B cell (primary cell): ENCODE data around the gene MMS19. TPM values are rescaled to one million over a fixed set of nuclear protein-coding genes. Genes with fewer than 3 reads are reported as not detected.

ENCODE experiments used
- ATAC-seq: fragments of 200-7000 bp; cut with Tn5 transposase; one replicate; pipeline ENCODE4 v1.10.0; 2021; ENCODE audit warnings: low read depth, mild to moderate bottlenecking, moderate number of reproducible peaks, moderate library complexity
- CTCF ChIA-PET: fragments of 350-600 bp; sonication (Branson Sonifier 250); formaldehyde crosslinking; loops from one replicate; lab custom pipeline; 2021; ENCODE audit warnings: antibody characterized with exemption, inconsistent platforms; lab: Charles Lee
- POLR2A ChIA-PET: fragments of 350-600 bp; sonication (Branson Sonifier 250); formaldehyde crosslinking; loops from one replicate; lab custom pipeline; 2021; ENCODE audit warnings: antibody characterized with exemption; lab: Charles Lee
- DNase-seq: peaks from one replicate; pipeline ENCODE4 v3.0.0; 2013
- H2AFZ ChIP-seq: 2 replicates; pipeline ENCODE4 v1.6.1; 2012; ENCODE audit warnings: mild to moderate bottlenecking, low read depth, low read length; ENCODE audit not compliant: insufficient read depth, poor library complexity, severe bottlenecking
- H3K27ac ChIP-seq, 2 donors: 1 replicate in 1 of 2; 2 replicates in 1 of 2; pipeline ENCODE4 v1.5.1; 2012 to 2013; ENCODE audit warnings: low read length in 2 of 2, mild to moderate bottlenecking in 2 of 2, moderate library complexity in 1 of 2
- H3K27me3 ChIP-seq, 4 experiments: fragments of 200-600 bp in 1 of 4; sonication (generic) in 1 of 4; replicated peaks in 1 of 4; 1 replicate in 2 of 4; 2 replicates in 2 of 4; pipeline versions ENCODE4 v1.6.1 to v1.7.0; 2013 to 2016; ENCODE audit warnings: low read length in 3 of 4, mild to moderate bottlenecking in 2 of 4, mixed read lengths in 1 of 4, moderate library complexity in 1 of 4; ENCODE audit not compliant: insufficient read depth in 4 of 4, control insufficient read depth in 3 of 4; ENCODE audit errors: control extremely low read depth in 1 of 4
- H3K36me3 ChIP-seq, 2 experiments: replicated peaks in 1 of 2; 1 replicate in 1 of 2; 2 replicates in 1 of 2; pipeline versions ENCODE4 v1.6.1 to v1.7.1; 2013; ENCODE audit warnings: low read length in 1 of 2; ENCODE audit not compliant: insufficient read depth in 2 of 2, control insufficient read depth in 1 of 2; ENCODE audit errors: control extremely low read depth in 1 of 2, extremely low read depth in 1 of 2
- H3K4me1 ChIP-seq, 2 donors: fragments of 200-600 bp in 1 of 2; sonication (generic) in 1 of 2; 1 replicate in 1 of 2; 2 replicates in 1 of 2; pipeline versions ENCODE4 v1.5.1 to v1.6.1; 2013 to 2017; ENCODE audit warnings: low read length in 2 of 2; ENCODE audit not compliant: control insufficient read depth in 2 of 2, insufficient read depth in 2 of 2
- H3K4me2 ChIP-seq: replicated peaks from 2 replicates; pipeline ENCODE3; 2012; ENCODE audit warnings: mild to moderate bottlenecking, low read depth, low read length; ENCODE audit not compliant: poor library complexity, severe bottlenecking
- H3K4me3 ChIP-seq, 5 experiments: fragments of 200-600 bp in 1 of 5; sonication (generic) in 1 of 5; 1 replicate in 3 of 5; 2 replicates in 2 of 5; pipeline versions ENCODE4 v1.5.1 to v1.7.0; 2011 to 2016; ENCODE audit warnings: low read length in 4 of 5, mild to moderate bottlenecking in 4 of 5, low read depth in 2 of 5, control low read depth in 1 of 5, moderate library complexity in 1 of 5; ENCODE audit not compliant: insufficient read depth in 1 of 5; ENCODE audit errors: control extremely low read depth in 1 of 5, extremely low read depth in 1 of 5
- H3K79me2 ChIP-seq: fragments of 200-600 bp; sonication (generic); one replicate; pipeline ENCODE4 v1.6.0; 2016; ENCODE audit warnings: low read length; ENCODE audit not compliant: control insufficient read depth, insufficient read depth
- H3K9ac ChIP-seq: fragments of 200-600 bp; sonication (generic); 2 replicates; pipeline ENCODE4 v1.6.1; 2017; ENCODE audit warnings: mild to moderate bottlenecking, low read length, moderate library complexity
- H3K9me3 ChIP-seq, 3 donors: one replicate each; pipeline versions ENCODE4 v1.6.1 to v1.7.1; 2013; ENCODE audit warnings: low read length in 2 of 3; ENCODE audit not compliant: control insufficient read depth in 2 of 3, insufficient read depth in 1 of 3; ENCODE audit errors: control extremely low read depth in 1 of 3
- H4K20me1 ChIP-seq: 2 replicates; pipeline ENCODE4 v1.6.0; 2012; ENCODE audit warnings: mild to moderate bottlenecking, low read length; ENCODE audit not compliant: insufficient read depth, control insufficient read depth, poor library complexity, severe bottlenecking
- H3K27ac Mint-ChIP-seq: one replicate; pipeline ENCODE4 v1.8.0; 2021; ENCODE audit warnings: mixed read lengths
- H3K27me3 Mint-ChIP-seq: one replicate; pipeline ENCODE4 v1.8.0; 2021; ENCODE audit warnings: mixed read lengths
- H3K4me1 Mint-ChIP-seq: one replicate; pipeline ENCODE4 v1.8.0; 2021; ENCODE audit warnings: mixed read lengths
- H3K4me3 Mint-ChIP-seq: one replicate; pipeline ENCODE4 v1.8.0; 2021; ENCODE audit warnings: mixed read lengths
- H3K9me3 Mint-ChIP-seq: one replicate; pipeline ENCODE4 v1.8.0; 2022; ENCODE audit warnings: mixed read lengths; ENCODE audit not compliant: insufficient read depth
- CTCF ChIP-seq: fragments of 200-600 bp; IDR thresholded peaks from one replicate; pipeline ENCODE4 v1.8.0; 2022; ENCODE audit warnings: antibody characterized with exemption, mild to moderate bottlenecking
- EZH2 ChIP-seq: IDR thresholded peaks from 2 replicates; pipeline ENCODE4 v1.6.1; 2012; ENCODE audit warnings: borderline replicate concordance, low read depth, mild to moderate bottlenecking, moderate library complexity, low read length; ENCODE audit not compliant: insufficient read depth, poor library complexity, severe bottlenecking
- WGBS: methylation state at CpG from one replicate; pipeline ENCODE4 v1.1.5; 2013; ENCODE audit warnings: missing lambda C conversion rate; ENCODE audit not compliant: insufficient coverage; 5-methylcytosine and 5-hydroxymethylcytosine counted together
- intact Hi-C: fragments of 100-400 bp; cut with micrococcal nuclease; formaldehyde crosslinking; loops from one replicate; pipeline ENCODE4 v1.10.0; 2022
- polyA plus RNA-seq: library from polyadenylated mRNA; depleted of rRNA; stranded (reverse); fragments of >200 nt; gene quantifications from 2 replicates; pipeline ENCODE4 v1.2.3, GENCODE V29; 2012
- total RNA-seq, 2 donors: library from RNA; stranded (reverse); fragments of 120-200 nt in 1 of 2; gene quantifications; 1 replicate in 1 of 2; 2 replicates in 1 of 2; pipeline versions ENCODE4 v1.2.3 to v1.2.4, GENCODE V29; 2013 to 2022

Gene MMS19
- total and polyA plus RNA-seq, 2 donors (not counting 1 experiment from before 2014, with no cell fraction given), result 82.1 to 102 TPM

DNA sequence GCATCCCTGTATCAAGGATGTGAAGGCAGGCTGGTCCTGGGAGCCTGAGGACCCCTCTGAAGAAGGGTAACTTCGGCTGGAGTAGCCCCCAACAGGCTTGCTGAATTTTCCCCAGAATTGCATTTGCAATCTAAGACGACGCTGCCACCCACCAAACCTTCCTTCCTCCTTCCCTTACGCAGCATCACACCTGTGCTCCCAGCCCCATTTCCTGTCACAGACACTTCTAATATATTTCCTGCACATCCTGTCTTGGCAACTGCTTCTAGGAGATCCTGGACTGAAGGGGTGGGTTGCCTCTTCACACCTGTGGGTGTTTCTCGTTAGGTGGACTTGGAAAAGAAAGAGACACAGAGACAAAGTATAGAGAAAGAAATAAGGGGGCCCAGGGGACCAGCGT, 81.7 kb downstream of the MMS19 start:
- CTCF ChIA-PET, result no interaction called here
- H3K4me3 Mint-ChIP-seq, result no peak overlapping the region
- H3K4me1 ChIP-seq, result peaks cover 11 to 27% of the 10 kb centered on the region in 2 donors

GRCh38 chr10:97412891-97413304, 85.3 kb downstream of the MMS19 start:
- CTCF ChIA-PET, result interaction anchor here (1.5 kb wide), 1 partner anchor 141 kb away, joined by 4 read pairs; no protein-coding TSS in a partner anchor

More for the DNA sequence above, 81.7 kb downstream of the MMS19 start:
- no peak overlapping the region for H3K27ac ChIP-seq
- TF ChIP-seq CTCF (no peak), EZH2 (no peak)
- intact Hi-C loops, result no loop called here
- no peak overlapping the region for H2AFZ ChIP-seq
- H3K36me3 ChIP-seq, result no peaks in the 10 kb centered on the region
- DNase-seq, result no peak
- no peak overlapping the region for H3K27ac Mint-ChIP-seq
- no peaks in the 10 kb centered on the region for H3K9me3 Mint-ChIP-seq
- no peak overlapping the region for H3K4me3 ChIP-seq
- H3K27me3 ChIP-seq, result no peaks in the 10 kb centered on the region
- no peaks in the 10 kb centered on the region for H3K9me3 ChIP-seq
- no peak overlapping the region for H3K4me2 ChIP-seq
- no peaks in the 10 kb centered on the region for H3K79me2 ChIP-seq
- no peaks in the 10 kb centered on the region for H3K27me3 Mint-ChIP-seq
- ATAC-seq, result no peak
- no peak overlapping the region for H3K9ac ChIP-seq
- 36% methylated on average over 5 of the region's 6 CpGs for WGBS
- no peaks in the 10 kb centered on the region for H4K20me1 ChIP-seq
- POLR2A ChIA-PET, result no interaction called here
- peaks cover 25% of the 10 kb centered on the region for H3K4me1 Mint-ChIP-seq

More at GRCh38 chr10:97412891-97413304, 85.3 kb downstream of the MMS19 start:
- Histone ChIP-seq H3K9me3 (no peaks in the 10 kb centered on the region), H3K79me2 (no peaks in the 10 kb centered on the region), H3K27me3 (no peaks in the 10 kb centered on the region), H3K9ac (no peak overlapping the region), H3K27ac (no peak overlapping the region), H3K4me3 (no peak overlapping the region), H4K20me1 (no peaks in the 10 kb centered on the region), H3K4me1 (peaks cover 8 to 15% of the 10 kb centered on the region in 2 donors), H3K36me3 (no peaks in the 10 kb centered on the region), H2AFZ (no peak overlapping the region), H3K4me2 (no peak overlapping the region)
- Mint-ChIP-seq H3K27me3 (no peaks in the 10 kb centered on the region), H3K9me3 (no peaks in the 10 kb centered on the region), H3K4me1 (peaks cover 13% of the 10 kb centered on the region), H3K4me3 (no peak overlapping the region), H3K27ac (no peak overlapping the region)
- TF ChIP-seq EZH2, result no peak
- intact Hi-C loops, result no loop called here
- WGBS, result 85% methylated on average over 9 of the region's 10 CpGs
- POLR2A ChIA-PET, result no interaction called here
- ATAC-seq (no peak), DNase-seq (no peak)
